ENCODE measurements around the gene NODAL. TPM values are rescaled to one million over a fixed set of nuclear protein-coding genes. Genes with fewer than 3 reads are reported as not detected.

Gene NODAL
- total and polyA plus RNA-seq, 2 experiments from 2014 or later: 11.2 to 28.4 TPM

DNA sequence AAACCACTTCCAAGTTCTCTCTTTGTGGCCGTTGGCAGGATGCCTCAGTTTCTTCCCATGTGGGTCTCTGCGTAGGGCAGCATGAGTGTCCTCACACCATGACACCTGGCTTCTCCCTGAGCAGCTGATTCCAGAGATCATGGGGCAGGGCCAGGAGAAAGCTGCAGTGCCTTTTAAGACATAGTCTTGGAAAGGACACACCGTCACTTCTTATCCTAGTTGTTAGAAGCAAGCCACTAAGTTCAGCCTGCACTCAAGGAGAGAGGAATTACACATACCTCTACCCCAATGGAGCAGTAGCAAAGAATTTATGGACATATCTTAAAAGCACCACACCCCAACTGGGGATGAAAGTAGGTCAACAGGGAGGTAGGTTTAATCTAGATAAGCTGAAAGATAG lies 16.4 kb downstream of the NODAL start:
- peaks cover 47% of the 10 kb centered on the region for H3K36me3 ChIP-seq (ENCODE audit: insufficient read depth)
- ATAC-seq (no peak), DNase-seq (ENCODE audit: low spot score) (no peak)
- peaks cover 20% of the 10 kb centered on the region; the same call in 1 of the 2 replicates for H3K4me1 ChIP-seq (ENCODE audit: insufficient read depth)
- no peak overlapping the region for H3K4me3 ChIP-seq
- Mint-ChIP-seq H3K4me3 (no peak overlapping the region), H3K36me3 (ENCODE audit: low read depth) (peaks cover 53% of the 10 kb centered on the region), H3K4me1 (peaks cover 28% of the 10 kb centered on the region), H3K9me3 (no peaks in the 10 kb centered on the region), H3K27ac (no peak overlapping the region), H3K27me3 (ENCODE audit: insufficient read depth, low read depth, poor library complexity) (no peaks in the 10 kb centered on the region)
- no peak overlapping the region for H3K4me2 ChIP-seq
- no peaks in the 10 kb centered on the region for H3K9me2 ChIP-seq (ENCODE audit: insufficient read depth)
- H4K20me1 ChIP-seq (replicated peaks; ENCODE audit: insufficient read depth): peaks cover 17% of the 10 kb centered on the region
- no peak for TF ChIP-seq STAT1 (IDR thresholded peaks at IDR 0.05; ENCODE audit: unreplicated experiment)
- TF ChIP-seq, protein P1, sequence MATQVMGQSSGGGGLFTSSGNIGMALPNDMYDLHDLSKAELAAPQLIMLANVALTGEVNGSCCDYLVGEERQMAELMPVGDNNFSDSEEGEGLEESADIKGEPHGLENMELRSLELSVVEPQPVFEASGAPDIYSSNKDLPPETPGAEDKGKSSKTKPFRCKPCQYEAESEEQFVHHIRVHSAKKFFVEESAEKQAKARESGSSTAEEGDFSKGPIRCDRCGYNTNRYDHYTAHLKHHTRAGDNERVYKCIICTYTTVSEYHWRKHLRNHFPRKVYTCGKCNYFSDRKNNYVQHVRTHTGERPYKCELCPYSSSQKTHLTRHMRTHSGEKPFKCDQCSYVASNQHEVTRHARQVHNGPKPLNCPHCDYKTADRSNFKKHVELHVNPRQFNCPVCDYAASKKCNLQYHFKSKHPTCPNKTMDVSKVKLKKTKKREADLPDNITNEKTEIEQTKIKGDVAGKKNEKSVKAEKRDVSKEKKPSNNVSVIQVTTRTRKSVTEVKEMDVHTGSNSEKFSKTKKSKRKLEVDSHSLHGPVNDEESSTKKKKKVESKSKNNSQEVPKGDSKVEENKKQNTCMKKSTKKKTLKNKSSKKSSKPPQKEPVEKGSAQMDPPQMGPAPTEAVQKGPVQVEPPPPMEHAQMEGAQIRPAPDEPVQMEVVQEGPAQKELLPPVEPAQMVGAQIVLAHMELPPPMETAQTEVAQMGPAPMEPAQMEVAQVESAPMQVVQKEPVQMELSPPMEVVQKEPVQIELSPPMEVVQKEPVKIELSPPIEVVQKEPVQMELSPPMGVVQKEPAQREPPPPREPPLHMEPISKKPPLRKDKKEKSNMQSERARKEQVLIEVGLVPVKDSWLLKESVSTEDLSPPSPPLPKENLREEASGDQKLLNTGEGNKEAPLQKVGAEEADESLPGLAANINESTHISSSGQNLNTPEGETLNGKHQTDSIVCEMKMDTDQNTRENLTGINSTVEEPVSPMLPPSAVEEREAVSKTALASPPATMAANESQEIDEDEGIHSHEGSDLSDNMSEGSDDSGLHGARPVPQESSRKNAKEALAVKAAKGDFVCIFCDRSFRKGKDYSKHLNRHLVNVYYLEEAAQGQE (IDR thresholded peaks at IDR 0.05; ENCODE audit: unreplicated experiment): no peak
- TF ChIP-seq NANOG (IDR thresholded peaks at IDR 0.05; ENCODE audit: borderline replicate concordance): no peak
- TF ChIP-seq, protein P2, sequence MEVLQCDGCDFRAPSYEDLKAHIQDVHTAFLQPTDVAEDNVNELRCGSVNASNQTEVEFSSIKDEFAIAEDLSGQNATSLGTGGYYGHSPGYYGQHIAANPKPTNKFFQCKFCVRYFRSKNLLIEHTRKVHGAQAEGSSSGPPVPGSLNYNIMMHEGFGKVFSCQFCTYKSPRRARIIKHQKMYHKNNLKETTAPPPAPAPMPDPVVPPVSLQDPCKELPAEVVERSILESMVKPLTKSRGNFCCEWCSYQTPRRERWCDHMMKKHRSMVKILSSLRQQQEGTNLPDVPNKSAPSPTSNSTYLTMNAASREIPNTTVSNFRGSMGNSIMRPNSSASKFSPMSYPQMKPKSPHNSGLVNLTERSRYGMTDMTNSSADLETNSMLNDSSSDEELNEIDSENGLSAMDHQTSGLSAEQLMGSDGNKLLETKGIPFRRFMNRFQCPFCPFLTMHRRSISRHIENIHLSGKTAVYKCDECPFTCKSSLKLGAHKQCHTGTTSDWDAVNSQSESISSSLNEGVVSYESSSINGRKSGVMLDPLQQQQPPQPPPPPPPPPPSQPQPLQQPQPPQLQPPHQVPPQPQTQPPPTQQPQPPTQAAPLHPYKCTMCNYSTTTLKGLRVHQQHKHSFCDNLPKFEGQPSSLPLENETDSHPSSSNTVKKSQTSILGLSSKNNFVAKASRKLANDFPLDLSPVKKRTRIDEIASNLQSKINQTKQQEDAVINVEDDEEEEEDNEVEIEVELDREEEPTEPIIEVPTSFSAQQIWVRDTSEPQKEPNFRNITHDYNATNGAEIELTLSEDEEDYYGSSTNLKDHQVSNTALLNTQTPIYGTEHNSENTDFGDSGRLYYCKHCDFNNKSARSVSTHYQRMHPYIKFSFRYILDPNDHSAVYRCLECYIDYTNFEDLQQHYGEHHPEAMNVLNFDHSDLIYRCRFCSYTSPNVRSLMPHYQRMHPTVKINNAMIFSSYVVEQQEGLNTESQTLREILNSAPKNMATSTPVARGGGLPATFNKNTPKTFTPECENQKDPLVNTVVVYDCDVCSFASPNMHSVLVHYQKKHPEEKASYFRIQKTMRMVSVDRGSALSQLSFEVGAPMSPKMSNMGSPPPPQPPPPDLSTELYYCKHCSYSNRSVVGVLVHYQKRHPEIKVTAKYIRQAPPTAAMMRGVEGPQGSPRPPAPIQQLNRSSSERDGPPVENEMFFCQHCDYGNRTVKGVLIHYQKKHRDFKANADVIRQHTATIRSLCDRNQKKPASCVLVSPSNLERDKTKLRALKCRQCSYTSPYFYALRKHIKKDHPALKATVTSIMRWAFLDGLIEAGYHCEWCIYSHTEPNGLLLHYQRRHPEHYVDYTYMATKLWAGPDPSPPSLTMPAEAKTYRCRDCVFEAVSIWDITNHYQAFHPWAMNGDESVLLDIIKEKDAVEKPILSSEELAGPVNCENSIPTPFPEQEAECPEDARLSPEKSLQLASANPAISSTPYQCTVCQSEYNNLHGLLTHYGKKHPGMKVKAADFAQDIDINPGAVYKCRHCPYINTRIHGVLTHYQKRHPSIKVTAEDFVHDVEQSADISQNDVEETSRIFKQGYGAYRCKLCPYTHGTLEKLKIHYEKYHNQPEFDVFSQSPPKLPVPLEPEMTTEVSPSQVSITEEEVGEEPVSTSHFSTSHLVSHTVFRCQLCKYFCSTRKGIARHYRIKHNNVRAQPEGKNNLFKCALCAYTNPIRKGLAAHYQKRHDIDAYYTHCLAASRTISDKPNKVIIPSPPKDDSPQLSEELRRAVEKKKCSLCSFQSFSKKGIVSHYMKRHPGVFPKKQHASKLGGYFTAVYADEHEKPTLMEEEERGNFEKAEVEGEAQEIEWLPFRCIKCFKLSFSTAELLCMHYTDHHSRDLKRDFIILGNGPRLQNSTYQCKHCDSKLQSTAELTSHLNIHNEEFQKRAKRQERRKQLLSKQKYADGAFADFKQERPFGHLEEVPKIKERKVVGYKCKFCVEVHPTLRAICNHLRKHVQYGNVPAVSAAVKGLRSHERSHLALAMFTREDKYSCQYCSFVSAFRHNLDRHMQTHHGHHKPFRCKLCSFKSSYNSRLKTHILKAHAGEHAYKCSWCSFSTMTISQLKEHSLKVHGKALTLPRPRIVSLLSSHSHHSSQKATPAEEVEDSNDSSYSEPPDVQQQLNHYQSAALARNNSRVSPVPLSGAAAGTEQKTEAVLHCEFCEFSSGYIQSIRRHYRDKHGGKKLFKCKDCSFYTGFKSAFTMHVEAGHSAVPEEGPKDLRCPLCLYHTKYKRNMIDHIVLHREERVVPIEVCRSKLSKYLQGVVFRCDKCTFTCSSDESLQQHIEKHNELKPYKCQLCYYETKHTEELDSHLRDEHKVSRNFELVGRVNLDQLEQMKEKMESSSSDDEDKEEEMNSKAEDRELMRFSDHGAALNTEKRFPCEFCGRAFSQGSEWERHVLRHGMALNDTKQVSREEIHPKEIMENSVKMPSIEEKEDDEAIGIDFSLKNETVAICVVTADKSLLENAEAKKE (CRISPR knock-in tag; IDR thresholded peaks at IDR 0.05): no peak
- TF ChIP-seq CREB1 (CRISPR knock-in tag; IDR thresholded peaks at IDR 0.05; ENCODE audit: low read depth): no peak
- no peak for TF ChIP-seq EZH2phosphoT487 (IDR thresholded peaks at IDR 0.05; ENCODE audit: unreplicated experiment)
- peaks cover 12% of the 10 kb centered on the region; the same call in 1 of the 2 replicates for H3F3A ChIP-seq (replicated peaks; ENCODE audit: low read depth)
- no peak overlapping the region for H3K27ac ChIP-seq (ENCODE audit: low read depth)
- no peaks in the 10 kb centered on the region for H3K79me2 ChIP-seq (replicated peaks; ENCODE audit: insufficient read depth)
- no peaks in the 10 kb centered on the region for H3K27me3 ChIP-seq (ENCODE audit: insufficient read depth)
- H2AFZ ChIP-seq: no peak overlapping the region

Measured in GM23338 (cell line).